GM12892 (cell line): ENCODE data around the gene R3HDM1.

Experiments used
- POLR2A ChIP-seq: IDR thresholded peaks from 2 replicates; pipeline ENCODE4 v1.6.1; 2011; ENCODE audit warnings: low read depth, low read length, control low read depth
- POLR2AphosphoS5 ChIP-seq: IDR thresholded peaks from 2 replicates; pipeline ENCODE4 v1.6.1; 2011; ENCODE audit warnings: low read depth, low read length, control low read depth
- TAF1 ChIP-seq: IDR thresholded peaks from 2 replicates; pipeline ENCODE4 v1.6.1; 2011; ENCODE audit warnings: low read depth, mild to moderate bottlenecking, control low read depth, low read length, borderline replicate concordance

DNA sequence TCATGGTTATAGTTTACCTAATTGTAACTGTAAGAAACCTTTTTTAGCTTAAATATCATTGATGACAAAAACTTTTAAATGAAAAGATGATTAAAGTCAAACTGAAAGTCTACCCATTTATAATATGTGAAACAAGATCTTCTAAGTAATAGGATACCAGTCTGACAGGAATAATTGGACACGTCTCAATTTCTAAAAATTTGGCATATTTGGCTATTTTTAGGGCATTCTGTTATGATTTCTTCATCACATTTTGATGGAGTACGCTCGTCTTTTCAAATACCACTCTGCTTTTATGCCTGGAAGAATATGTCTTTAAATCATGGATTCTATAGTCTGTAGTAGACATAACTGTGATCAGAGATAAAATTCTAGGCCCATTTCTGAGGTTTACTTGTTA is 1.3 kb downstream of the R3HDM1 start:
- TF ChIP-seq POLR2AphosphoS5 (no peak), POLR2A (no peak), TAF1 (no peak)
